ENCODE results near the gene DYNC1LI1.

DNA sequence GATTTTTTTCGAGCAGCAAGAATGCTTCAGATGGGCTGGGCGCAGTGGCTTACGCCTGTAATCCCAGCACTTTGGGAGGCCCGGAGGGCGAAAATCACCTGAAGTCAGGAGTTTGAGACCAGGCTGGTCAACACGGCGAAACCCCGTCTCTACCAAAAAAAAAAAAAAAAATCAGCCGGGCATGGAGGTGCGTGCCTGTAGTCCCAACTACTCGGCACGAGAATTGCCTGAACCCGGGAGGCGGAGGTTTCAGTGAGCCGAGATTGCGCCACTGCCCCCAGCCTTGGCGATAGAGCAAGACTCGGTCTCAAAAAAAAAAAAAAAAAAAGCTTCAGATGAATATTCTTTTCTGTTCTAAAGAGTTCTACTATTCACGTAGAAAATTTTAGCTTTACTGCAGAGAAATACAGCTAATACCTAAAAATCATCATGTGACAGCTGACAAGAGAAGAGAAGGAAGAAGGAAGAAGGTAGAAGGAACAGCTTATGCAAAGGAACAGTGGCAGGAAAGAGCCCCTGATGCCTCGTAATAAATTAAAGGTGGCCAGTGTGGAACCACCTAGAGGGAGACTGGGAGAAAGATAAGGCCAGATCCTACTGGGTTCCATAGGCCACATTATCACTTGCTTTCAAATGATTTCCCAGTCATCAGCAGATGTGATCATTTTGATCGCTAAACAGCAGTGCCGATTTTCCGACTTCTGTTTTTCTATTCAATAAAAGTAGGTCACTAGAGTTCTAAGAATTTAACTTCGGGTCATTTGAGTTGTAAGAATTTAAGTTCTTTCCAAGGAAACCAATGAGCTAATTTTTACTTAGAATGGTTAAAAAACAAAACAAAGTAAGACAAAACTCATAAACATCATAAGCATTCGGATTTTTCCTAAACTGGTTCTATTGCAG lies 69.5 kb downstream of the DYNC1LI1 start:
- no peak for TF ChIP-seq POLR2A (IDR thresholded peaks at IDR 0.05; ENCODE audit: low read depth, low read length)
- no peak for TF ChIP-seq POLR2AphosphoS5 (IDR thresholded peaks at IDR 0.05; ENCODE audit: low read depth, low read length)

All from GM12892 (cell line).